H1 (cell line): ENCODE measurements around the gene BRAT1. TPM values are rescaled to one million over a fixed set of nuclear protein-coding genes. Genes with fewer than 3 reads are reported as not detected.

ENCODE experiments used
- CTCF ChIA-PET: fragments of 300-600 bp; sonication (Branson Sonifier 250); formaldehyde crosslinking; loops from one replicate; lab custom pipeline; 2021; ENCODE audit not compliant: partially characterized antibody; lab: Charles Lee
- POLR2A ChIA-PET: fragments of 300-600 bp; sonication (Branson Sonifier 250); formaldehyde crosslinking; loops from one replicate; lab custom pipeline; 2021; ENCODE audit warnings: inconsistent platforms; ENCODE audit not compliant: partially characterized antibody; lab: Charles Lee
- DNase-seq, 2 experiments: peaks; one replicate each; pipeline versions ENCODE4 v3.0.0 to v3.0.0-alpha.2; 2010 to 2022; ENCODE audit warnings: low spot score in 2 of 2, low read depth in 1 of 2, mixed read lengths in 1 of 2
- FAIRE-seq: peaks from 2 replicates; lab custom pipeline; 2011; peaks lifted over from hg19 to GRCh38; lab: Jason Lieb, UNC
- H2AFZ ChIP-seq: 2 replicates; pipeline ENCODE4 v1.8.1; 2012; ENCODE audit warnings: low read length, inconsistent platforms
- H2AK5ac ChIP-seq: 2 replicates; pipeline ENCODE4 v1.6.1; 2013; ENCODE audit warnings: low read depth, low read length
- H2BK120ac ChIP-seq: replicated peaks from 2 replicates; pipeline ENCODE3; 2013; ENCODE audit warnings: low read depth, low read length, inconsistent platforms
- H2BK12ac ChIP-seq: 2 replicates; pipeline ENCODE4 v1.6.1; 2013; ENCODE audit warnings: low read depth, low read length
- H2BK15ac ChIP-seq: 2 replicates; pipeline ENCODE4 v1.6.1; 2013; ENCODE audit warnings: low read length
- H2BK20ac ChIP-seq: 2 replicates; pipeline ENCODE4 v1.6.1; 2013; ENCODE audit warnings: low read length
- H2BK5ac ChIP-seq: 2 replicates; pipeline ENCODE4 v1.6.1; 2013; ENCODE audit warnings: low read depth, low read length
- H3K14ac ChIP-seq: 2 replicates; pipeline ENCODE4 v1.6.1; 2013; ENCODE audit warnings: inconsistent platforms; ENCODE audit not compliant: insufficient read length
- H3K18ac ChIP-seq: 2 replicates; pipeline ENCODE4 v1.6.1; 2013; ENCODE audit warnings: low read length; ENCODE audit errors: extremely low read depth
- H3K23ac ChIP-seq: 2 replicates; pipeline ENCODE4 v1.6.1; 2013; ENCODE audit warnings: inconsistent platforms; ENCODE audit not compliant: insufficient read length
- H3K23me2 ChIP-seq: 2 replicates; pipeline ENCODE4 v1.6.1; 2013; ENCODE audit warnings: low read depth, low read length
- H3K27ac ChIP-seq: 2 replicates; pipeline ENCODE4 v1.6.1; 2011; ENCODE audit warnings: low read depth, low read length, inconsistent platforms
- H3K27me3 ChIP-seq, 4 experiments: replicated peaks in 1 of 4; 1 replicate in 1 of 4; 2 replicates in 3 of 4; pipeline versions ENCODE4 v1.6.1 to v1.8.1; 2011 to 2013; ENCODE audit warnings: low read length in 3 of 4, mild to moderate bottlenecking in 3 of 4, inconsistent platforms in 2 of 4, mixed read lengths in 2 of 4, moderate library complexity in 1 of 4; ENCODE audit not compliant: control insufficient read depth in 3 of 4, insufficient read depth in 3 of 4; ENCODE audit errors: extremely low read depth in 1 of 4
- H3K36me3 ChIP-seq, 4 experiments: 2 replicates each; pipeline versions ENCODE4 v1.6.1 to v1.8.1; 2011 to 2013; ENCODE audit warnings: mild to moderate bottlenecking in 4 of 4, low read length in 3 of 4, moderate library complexity in 2 of 4, control low read depth in 1 of 4, inconsistent platforms in 1 of 4; ENCODE audit not compliant: insufficient read depth in 4 of 4, control insufficient read depth in 2 of 4
- H3K4ac ChIP-seq: replicated peaks from 2 replicates; pipeline ENCODE3; 2013; ENCODE audit warnings: low read length, low read depth, mixed read lengths, inconsistent platforms; ENCODE audit not compliant: insufficient read length
- H3K4me1 ChIP-seq, 4 experiments: replicated peaks in 1 of 4; 1 replicate in 1 of 4; 2 replicates in 3 of 4; pipeline versions ENCODE4 v1.6.1 to v1.8.1; 2011 to 2013; ENCODE audit warnings: low read length in 3 of 4, inconsistent platforms in 2 of 4, mixed read lengths in 1 of 4; ENCODE audit not compliant: insufficient read depth in 4 of 4, control insufficient read depth in 3 of 4
- H3K4me2 ChIP-seq, 2 experiments: 2 replicates each; pipeline versions ENCODE4 v1.6.1 to v1.8.1; 2011 to 2013; ENCODE audit warnings: low read depth in 2 of 2, low read length in 2 of 2, control low read depth in 1 of 2, inconsistent platforms in 1 of 2, mild to moderate bottlenecking in 1 of 2; ENCODE audit not compliant: insufficient read depth in 1 of 2
- H3K4me3 ChIP-seq, 4 experiments: fragments of 200-600, 300-600 bp in 1 of 4; sonication (generic), shearing (Covaris generic), sonication (Bioruptor Twin) in 1 of 4; 2 replicates each; pipeline versions ENCODE4 v1.5.1 to v1.8.1; 2011 to 2016; ENCODE audit warnings: low read length in 4 of 4, low read depth in 3 of 4, control low read depth in 2 of 4, inconsistent platforms in 2 of 4, mild to moderate bottlenecking in 2 of 4, mixed read lengths in 1 of 4, moderate library complexity in 1 of 4; ENCODE audit not compliant: insufficient read depth in 2 of 4; ENCODE audit errors: extremely low read depth in 1 of 4
- H3K56ac ChIP-seq: replicated peaks from 2 replicates; pipeline ENCODE3; 2013; ENCODE audit warnings: low read depth, mild to moderate bottlenecking, mixed read lengths, low read length, inconsistent platforms; ENCODE audit not compliant: insufficient read length
- H3K79me1 ChIP-seq: 2 replicates; pipeline ENCODE4 v1.6.1; 2013; ENCODE audit warnings: low read depth, low read length, control low read depth
- H3K79me2 ChIP-seq, 2 experiments: 2 replicates each; pipeline versions ENCODE4 v1.6.1 to v1.8.1; 2012 to 2013; ENCODE audit warnings: low read length in 2 of 2, mild to moderate bottlenecking in 2 of 2, inconsistent platforms in 1 of 2; ENCODE audit not compliant: insufficient read depth in 2 of 2, control insufficient read depth in 1 of 2
- H3K9ac ChIP-seq, 4 experiments: replicated peaks in 1 of 4; 1 replicate in 1 of 4; 2 replicates in 3 of 4; pipeline versions ENCODE4 v1.6.1 to v1.8.1; 2011 to 2013; ENCODE audit warnings: low read depth in 3 of 4, low read length in 3 of 4, control low read depth in 2 of 4, mild to moderate bottlenecking in 2 of 4, moderate library complexity in 2 of 4, inconsistent platforms in 1 of 4; ENCODE audit errors: extremely low read depth in 1 of 4
- H3K9me3 ChIP-seq, 2 experiments: 2 replicates each; pipeline versions ENCODE4 v1.6.1 to v1.8.1; 2012 to 2013; ENCODE audit warnings: mild to moderate bottlenecking in 2 of 2, moderate library complexity in 2 of 2, control low read depth in 1 of 2, inconsistent platforms in 1 of 2, low read depth in 1 of 2, low read length in 1 of 2, mixed read lengths in 1 of 2; ENCODE audit not compliant: insufficient read depth in 2 of 2
- H4K20me1 ChIP-seq, 2 experiments: replicated peaks in 1 of 2; 2 replicates each; pipeline versions ENCODE3 to v1.8.1; 2011 to 2013; ENCODE audit warnings: inconsistent platforms in 2 of 2, low read length in 2 of 2, mild to moderate bottlenecking in 1 of 2; ENCODE audit not compliant: insufficient read depth in 2 of 2, control insufficient read depth in 1 of 2
- H4K5ac ChIP-seq: 2 replicates; pipeline ENCODE4 v1.6.1; 2013; ENCODE audit warnings: low read length, low read depth, mixed read lengths, inconsistent platforms; ENCODE audit not compliant: insufficient read length
- H4K8ac ChIP-seq: 2 replicates; pipeline ENCODE4 v1.8.0; 2013; ENCODE audit warnings: mild to moderate bottlenecking, moderate library complexity, low read length, inconsistent platforms; ENCODE audit not compliant: insufficient read depth; ENCODE audit errors: extremely low read depth
- H4K91ac ChIP-seq: replicated peaks from 2 replicates; pipeline ENCODE3; 2013; ENCODE audit warnings: low read length, mixed read lengths, inconsistent platforms; ENCODE audit not compliant: insufficient read length
- KDM4A ChIP-seq: IDR thresholded peaks from one replicate; pipeline ENCODE4 v1.7.1; 2012; ENCODE audit warnings: low read depth, mild to moderate bottlenecking, moderate library complexity, low read length, inconsistent platforms; ENCODE audit not compliant: severe bottlenecking
- NANOG ChIP-seq: IDR thresholded peaks from 2 replicates; pipeline ENCODE4 v1.6.1; 2011; ENCODE audit warnings: low read length, low read depth, mild to moderate bottlenecking, inconsistent platforms; ENCODE audit not compliant: insufficient read depth, poor library complexity, severe bottlenecking
- RXRA ChIP-seq: IDR thresholded peaks from 2 replicates; pipeline ENCODE4 v1.6.1; 2011; ENCODE audit warnings: low read depth, mild to moderate bottlenecking, low read length, moderate library complexity; ENCODE audit not compliant: insufficient read depth
- SP1 ChIP-seq: IDR thresholded peaks from 2 replicates; pipeline ENCODE4 v1.6.1; 2011; ENCODE audit warnings: low read depth, low read length
- TCF12 ChIP-seq: IDR thresholded peaks from 2 replicates; pipeline ENCODE4 v1.6.1; 2011; ENCODE audit warnings: low read depth, mild to moderate bottlenecking, low read length
- WGBS, 2 experiments: shearing (Covaris generic) in 1 of 2; methylation state at CpG; one replicate each; pipeline versions ENCODE4 v1.1.6 to v1.1.7; 2013 to 2015; ENCODE audit warnings: low lambda C conversion rate in 2 of 2, mixed read lengths in 2 of 2, inconsistent platforms in 1 of 2, low coverage in 1 of 2, missing lambda C conversion rate in 1 of 2; ENCODE audit not compliant: insufficient replicate concordance in 2 of 2, insufficient coverage in 1 of 2, insufficient read length in 1 of 2; ENCODE audit errors: extremely low coverage in 1 of 2, missing lambda C conversion rate in 1 of 2; 5-methylcytosine and 5-hydroxymethylcytosine counted together
- polyA plus RNA-seq, 7 experiments: library from polyadenylated mRNA; depleted of rRNA in 3 of 7; stranded (reverse) in 5 of 7; unstranded in 2 of 7; fragments of >200 nt in 5 of 7; fragments of 200-250 nt in 2 of 7; gene quantifications; 1 replicate in 5 of 7; 2 replicates in 1 of 7; 4 replicates in 1 of 7; pipeline versions ENCODE4 v1.2.1 to v1.2.3, GENCODE V29; 2011 to 2013; ENCODE audit warnings: missing spikeins in 2 of 7, mixed read lengths in 2 of 7
- total RNA-seq: library from RNA; stranded (reverse); fragmentation: NEBNext Ultra II Directional; extraction: Animal tissue kit (Norgen Biotek cat#: 25700); gene quantifications from 2 replicates; pipeline ENCODE4 v1.2.1, GENCODE V29; 2021

BRAT1 gene
- total and polyA plus RNA-seq, 2 of the 8 experiments (the other 6 are each of a cell fraction or from before 2014, with no cell fraction given) = 36.8 to 42.3 TPM

DNA sequence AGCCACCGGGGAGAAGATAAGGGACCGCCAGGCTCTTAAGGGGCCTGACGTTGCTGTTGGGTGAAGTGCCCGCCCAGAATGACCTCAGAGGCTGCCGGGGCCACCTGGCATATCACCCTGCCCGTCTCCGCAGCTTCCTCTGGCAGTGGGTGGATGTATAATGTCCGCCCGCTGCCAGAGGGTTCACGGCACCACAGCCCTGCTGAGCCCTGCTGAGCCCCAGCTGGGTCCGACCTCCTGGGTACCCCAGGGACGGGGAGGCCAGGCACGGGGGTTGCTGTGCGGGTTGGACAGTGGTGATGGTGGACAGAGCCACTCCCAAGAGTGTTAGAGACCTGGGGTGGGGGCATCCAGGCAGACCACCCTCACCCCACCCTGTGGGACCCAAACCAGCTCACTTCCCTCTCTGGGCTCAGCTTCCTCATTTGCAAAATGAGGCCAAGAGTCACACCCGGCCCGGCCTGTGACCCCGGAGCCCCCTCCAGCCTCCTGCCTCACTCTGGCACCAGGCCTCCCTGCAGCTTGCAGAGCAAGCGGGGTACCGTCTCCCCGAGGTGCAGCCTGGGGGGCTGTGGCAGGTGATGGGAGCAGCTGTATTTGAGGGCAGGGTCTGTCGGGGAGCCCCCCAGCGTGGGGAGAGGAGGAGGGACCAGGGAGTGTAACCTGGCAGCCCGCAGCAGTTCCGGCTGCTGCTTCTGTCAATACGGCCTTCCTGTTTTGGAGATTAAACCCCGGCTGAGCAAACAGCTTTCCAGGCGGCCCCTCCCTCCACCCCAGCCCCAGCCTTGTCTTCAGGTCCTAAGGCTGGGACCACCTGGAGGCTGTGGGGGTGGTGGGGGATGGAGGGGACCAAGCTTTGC is 44.2 kb downstream of the BRAT1 start:
- H3K4ac ChIP-seq = no peak overlapping the region
- H3K79me1 ChIP-seq = no peaks in the 10 kb centered on the region
- FAIRE-seq = no peak
- H3K14ac ChIP-seq = no peak overlapping the region
- ChIA-PET POLR2A (interaction anchor here (0.9 to 4.6 kb wide), 3 partner anchors 12 to 15 kb away, joined by 4 to 19 read pairs (median 7); no protein-coding TSS in a partner anchor), CTCF (interaction anchor here (0.7 to 1.9 kb wide), 9 partner anchors 8 to 199 kb away, joined by 3 to 5 read pairs (median 3); no protein-coding TSS in a partner anchor)
- peaks cover 12% of the 10 kb centered on the region; the same call in 1 of the 2 replicates for H3K23me2 ChIP-seq
- no peak overlapping the region for H2BK5ac ChIP-seq
- no peaks in the 10 kb centered on the region for H3K9me3 ChIP-seq
- no peak overlapping the region for H2AFZ ChIP-seq
- H2BK15ac ChIP-seq = no peak overlapping the region
- H3K36me3 ChIP-seq = no peaks in the 10 kb centered on the region
- no peak for DNase-seq
- H3K23ac ChIP-seq = no peak overlapping the region
- peaks cover 0 to 4% of the 10 kb centered on the region in 2 experiments for H4K20me1 ChIP-seq
- no peak overlapping the region for H2BK120ac ChIP-seq
- H3K9ac ChIP-seq = no peak overlapping the region
- no peak overlapping the region for H2AK5ac ChIP-seq
- H3K4me2 ChIP-seq = no peak overlapping the region
- H2BK12ac ChIP-seq = no peak overlapping the region
- no peak overlapping the region; the same call in 1 of the 2 replicates for H3K18ac ChIP-seq
- no peak overlapping the region for H3K4me3 ChIP-seq
- WGBS, 2 experiments = 85% methylated on average over 25 of the region's 27 CpGs; no CpG with 5 or more reads in 1 of the 2 experiments
- no peak overlapping the region for H4K91ac ChIP-seq
- peak overlapping the region; percentile 68; the same call in 1 of the 2 replicates for H4K8ac ChIP-seq
- no peaks in the 10 kb centered on the region; a peak in 1 of 7 replicates for H3K27me3 ChIP-seq
- H3K56ac ChIP-seq = no peak overlapping the region
- peaks cover 0 to 11% (median 2%) of the 10 kb centered on the region in 4 experiments; a peak in 3 of 7 replicates for H3K4me1 ChIP-seq
- no peak overlapping the region for H4K5ac ChIP-seq
- no peak overlapping the region for H2BK20ac ChIP-seq
- H3K79me2 ChIP-seq = no peaks in the 10 kb centered on the region
- no peak overlapping the region for H3K27ac ChIP-seq
- no peak for TF ChIP-seq NANOG
- no peak for TF ChIP-seq TCF12
- no peak for TF ChIP-seq SP1
- no peak for TF ChIP-seq KDM4A
- no peak for TF ChIP-seq RXRA
